Colon (tissue), 2 donors: Measurements from ENCODE around the gene BPTF.
"Not testable (repeated sequence)": the region's sequence is repeated elsewhere in the genome, so short reads cannot be mapped to it uniquely, and the experiment has no call there.

Experiments
- FAIRE-seq: peaks from 2 replicates; lab custom pipeline; 2012; peaks lifted over from hg19 to GRCh38; lab: Jason Lieb, UNC
- donor health status: control.
- donor health status: control.

Gene BPTF

DNA sequence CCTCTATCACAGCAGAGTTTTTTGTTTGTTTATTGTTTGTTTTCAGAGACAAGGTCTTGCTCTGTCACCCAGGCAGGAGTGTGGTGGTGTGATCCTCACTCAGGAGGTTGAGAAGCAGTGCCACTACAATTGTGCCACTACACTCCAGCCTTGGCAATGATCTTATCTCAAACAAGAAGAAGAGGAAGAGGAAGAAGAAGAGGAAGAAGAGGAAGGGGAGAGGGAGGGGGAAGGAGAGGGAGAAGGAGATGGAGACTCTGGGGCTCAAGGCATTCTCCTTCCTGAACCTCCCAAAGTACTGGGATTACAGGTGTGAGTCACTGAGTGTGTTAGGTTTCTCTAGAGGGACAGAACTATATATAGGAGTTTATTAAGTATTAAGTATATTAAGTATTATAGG is 188.1 kb downstream of the BPTF start:
- FAIRE-seq: no peak

DNA sequence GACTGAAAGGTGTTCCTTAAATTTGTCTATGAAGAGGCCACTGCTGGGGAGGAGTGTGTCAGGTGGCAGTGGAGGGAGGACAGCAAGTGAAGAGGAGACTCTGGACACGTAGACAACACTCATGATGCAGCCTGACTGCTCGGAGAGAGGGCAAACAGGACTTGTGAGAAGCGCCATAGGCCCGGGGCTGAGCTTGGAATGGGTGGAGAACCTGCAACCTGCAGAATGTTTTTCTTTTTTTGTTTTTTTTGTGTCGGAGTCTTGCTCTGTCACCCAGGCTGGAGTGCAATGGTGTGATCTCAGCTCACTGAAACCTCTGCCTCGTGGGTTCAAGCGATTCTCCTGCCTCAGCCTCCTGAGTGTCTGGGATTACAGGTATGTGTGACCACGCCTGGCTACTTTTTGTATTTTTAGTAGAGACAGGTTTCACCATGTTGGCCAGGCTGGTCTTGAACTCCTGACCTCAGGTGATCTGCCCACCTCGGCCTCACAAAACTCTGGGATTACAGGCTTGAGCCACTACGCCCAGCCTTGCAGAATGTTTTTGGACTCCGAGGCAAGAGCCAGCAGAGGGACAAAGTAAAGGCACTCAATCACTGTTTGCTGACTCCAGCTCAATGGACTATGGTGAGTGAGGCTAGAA is 189.9 kb downstream of the BPTF start:
- no peak for FAIRE-seq

GRCh38 chr17:68016838-68017237 is 191.5 kb downstream of the BPTF start:
- no peak for FAIRE-seq

DNA sequence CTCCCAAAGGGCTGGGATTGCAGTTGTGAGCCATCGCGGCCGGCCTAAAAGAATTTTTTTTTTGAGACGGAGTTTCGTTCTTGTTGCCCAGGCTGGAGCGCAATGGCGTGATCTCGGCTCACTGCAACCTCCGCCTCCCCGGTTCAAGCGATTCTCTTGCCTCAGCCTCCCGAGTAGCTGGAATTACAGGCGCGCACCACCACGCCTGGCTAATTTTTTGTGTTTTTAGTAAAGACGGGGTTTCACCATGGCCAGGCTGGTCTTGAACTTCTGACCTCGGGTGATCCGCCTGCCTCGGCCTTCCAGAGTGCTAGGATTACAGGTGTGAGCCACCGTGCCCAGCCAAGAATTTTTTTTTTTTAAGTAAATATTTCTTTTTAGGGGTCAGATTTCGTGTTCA is 193.2 kb downstream of the BPTF start:
- FAIRE-seq: not testable (repeated sequence)

DNA sequence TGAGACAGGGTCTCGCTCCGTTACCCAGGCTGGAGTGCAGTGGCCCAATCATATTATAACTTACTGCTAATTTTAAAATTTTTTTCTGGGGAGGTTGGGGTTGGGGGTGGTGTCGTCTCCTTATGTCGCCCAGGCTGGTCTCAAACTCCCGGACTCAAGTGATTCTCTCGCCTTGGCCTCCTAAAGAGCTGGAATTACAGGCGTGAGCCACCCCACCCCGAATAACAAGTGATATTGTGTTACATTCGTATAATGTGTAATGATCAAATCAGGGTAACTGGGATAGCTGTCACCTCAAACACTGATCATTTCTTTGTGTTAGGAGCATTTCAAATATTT is 194.0 kb downstream of the BPTF start:
- FAIRE-seq: no peak

DNA sequence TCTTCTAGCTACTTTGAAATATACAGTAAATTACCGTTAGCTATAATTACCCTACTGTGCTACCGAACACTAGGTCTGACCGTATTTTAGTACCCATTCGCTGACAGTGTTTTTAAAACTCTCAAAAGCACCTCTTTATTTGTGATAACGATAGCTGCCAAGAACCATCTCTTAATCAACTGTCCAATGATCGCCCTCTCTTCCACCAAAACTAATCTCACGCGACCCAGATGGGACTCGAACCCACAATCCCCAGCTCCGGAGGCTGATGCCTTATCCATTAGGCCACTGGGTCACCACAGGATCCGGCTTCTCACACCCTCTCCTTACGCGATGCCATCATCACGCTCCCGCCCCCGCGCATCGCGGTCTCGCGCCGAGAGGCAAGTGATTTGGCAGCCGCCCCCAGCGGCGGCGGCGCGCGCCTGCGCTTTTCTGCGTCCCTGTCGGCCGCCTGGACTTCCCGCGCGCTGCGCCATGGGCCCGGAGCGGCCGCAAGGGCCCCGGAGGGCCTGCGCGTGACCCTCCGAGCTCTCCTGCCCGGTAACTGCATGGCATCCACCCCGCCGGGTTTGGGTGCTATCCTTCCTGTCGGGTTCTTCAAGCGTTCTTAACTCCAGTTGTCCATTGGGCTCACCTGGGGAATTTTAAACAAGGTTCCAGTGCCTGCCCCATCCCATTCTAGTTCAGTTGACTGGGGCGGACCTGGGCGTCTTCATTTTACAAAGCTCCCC is 194.5 kb downstream of the BPTF start:
- FAIRE-seq: no peak

DNA sequence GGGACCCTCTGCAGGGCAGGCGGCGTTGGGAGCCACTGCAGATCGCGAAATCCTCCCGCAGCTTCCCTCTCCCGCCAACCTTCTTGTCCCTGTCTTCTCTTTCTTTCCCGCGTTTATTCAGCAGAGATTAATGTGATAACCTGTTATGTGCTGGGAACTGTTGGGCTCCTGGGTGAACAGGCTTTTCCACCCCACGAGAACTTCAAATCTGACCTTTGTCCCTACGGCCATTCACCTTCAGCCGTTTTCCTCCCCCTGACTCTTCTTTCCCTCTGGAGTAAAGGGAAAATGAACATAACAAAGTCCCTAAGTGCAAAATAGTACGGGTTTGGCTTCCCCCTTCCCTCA is 195.1 kb downstream of the BPTF start:
- FAIRE-seq: no peak

- not testable (repeated sequence) for FAIRE-seq
Observed at GRCh38 chr17:68020791-68021190, 195.5 kb downstream of the BPTF start.

GRCh38 chr17:68021963-68022362 is 196.7 kb downstream of the BPTF start:
- no peak for FAIRE-seq

- FAIRE-seq: not testable (repeated sequence)
Observed at GRCh38 chr17:68022547-68022946, 197.2 kb downstream of the BPTF start.

DNA sequence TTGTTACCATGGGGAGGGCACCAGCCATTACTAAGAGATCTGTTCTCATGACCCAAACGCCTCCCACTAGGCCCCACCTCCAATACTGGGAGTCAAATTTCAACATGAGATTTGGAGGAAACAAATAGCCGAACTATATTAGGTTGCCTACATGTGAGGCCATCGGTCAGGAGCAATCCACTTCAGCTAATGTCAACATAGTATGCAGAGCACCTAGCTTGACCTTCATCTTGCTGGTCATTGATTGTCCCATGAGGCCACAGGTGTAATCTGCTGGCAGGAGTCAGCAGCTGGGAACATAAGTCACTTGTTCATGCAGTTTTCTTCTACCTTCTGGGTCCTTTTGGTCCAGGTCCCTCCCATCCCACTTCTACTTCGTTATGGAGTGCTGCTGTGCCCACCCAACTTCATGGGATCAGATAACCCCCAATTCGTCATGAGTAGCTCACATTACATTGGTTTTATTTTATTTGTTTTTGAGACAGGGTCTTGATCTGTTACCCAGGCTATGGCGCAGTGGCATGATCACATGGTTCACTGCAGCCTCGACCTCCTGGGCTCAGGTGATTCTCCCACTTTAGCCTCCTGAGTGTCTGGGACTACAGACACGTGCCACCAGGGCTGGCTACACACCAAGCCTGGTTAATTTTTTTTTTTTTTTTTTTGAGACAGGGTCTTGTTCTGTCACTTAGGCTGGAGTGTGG is 204.4 kb downstream of the BPTF start:
- no peak for FAIRE-seq
